GM21825 (cell line): ENCODE data around the gene KCMF1.

Experiments used
- ATAC-seq: cut with Tn5 transposase; IDR thresholded peaks from one replicate; pipeline ENCODE4 v1.9.1; 2021; ENCODE audit warnings: mild to moderate bottlenecking, moderate library complexity; ENCODE audit not compliant: unreplicated experiment

The KCMF1 gene

DNA sequence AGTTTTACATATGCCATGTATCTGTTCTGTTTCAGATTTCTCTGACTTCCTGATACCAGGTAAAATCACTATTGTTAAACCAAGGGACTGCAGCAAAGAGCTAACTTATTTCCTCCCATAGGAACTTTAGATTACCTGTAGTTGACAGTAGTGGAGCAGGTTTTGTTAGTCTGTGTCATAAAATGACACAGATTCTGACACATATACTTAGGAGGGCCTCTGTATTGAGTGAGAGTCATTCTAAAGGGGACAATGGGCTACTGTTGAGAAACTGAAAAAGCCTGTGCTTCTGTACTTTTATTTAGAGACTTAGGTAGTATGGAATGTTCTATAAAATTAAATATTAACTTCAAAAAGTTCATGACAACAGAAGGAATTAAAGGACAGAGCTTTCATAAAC is 48.2 kb downstream of the KCMF1 start:
- no peak for ATAC-seq

DNA sequence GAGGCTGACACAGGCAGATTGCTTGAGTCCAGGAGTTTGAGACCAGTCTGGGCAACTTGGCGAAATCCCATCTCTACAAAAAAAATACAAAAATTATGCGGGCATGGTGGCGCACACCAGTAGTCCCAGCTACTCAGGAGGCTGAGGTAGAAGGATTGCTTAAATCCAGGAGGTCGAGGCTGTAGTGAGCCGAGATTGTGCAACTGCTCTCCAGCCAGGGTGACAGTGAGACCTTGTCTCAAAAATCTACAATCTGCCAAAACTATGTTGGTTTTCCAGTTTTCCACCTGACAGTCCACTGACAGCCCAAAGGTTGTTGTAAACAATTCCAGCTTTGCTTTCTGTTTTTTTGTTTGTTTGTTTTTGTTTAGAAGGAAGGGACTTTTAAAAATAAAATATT is 51.3 kb downstream of the KCMF1 start:
- no peak for ATAC-seq

DNA sequence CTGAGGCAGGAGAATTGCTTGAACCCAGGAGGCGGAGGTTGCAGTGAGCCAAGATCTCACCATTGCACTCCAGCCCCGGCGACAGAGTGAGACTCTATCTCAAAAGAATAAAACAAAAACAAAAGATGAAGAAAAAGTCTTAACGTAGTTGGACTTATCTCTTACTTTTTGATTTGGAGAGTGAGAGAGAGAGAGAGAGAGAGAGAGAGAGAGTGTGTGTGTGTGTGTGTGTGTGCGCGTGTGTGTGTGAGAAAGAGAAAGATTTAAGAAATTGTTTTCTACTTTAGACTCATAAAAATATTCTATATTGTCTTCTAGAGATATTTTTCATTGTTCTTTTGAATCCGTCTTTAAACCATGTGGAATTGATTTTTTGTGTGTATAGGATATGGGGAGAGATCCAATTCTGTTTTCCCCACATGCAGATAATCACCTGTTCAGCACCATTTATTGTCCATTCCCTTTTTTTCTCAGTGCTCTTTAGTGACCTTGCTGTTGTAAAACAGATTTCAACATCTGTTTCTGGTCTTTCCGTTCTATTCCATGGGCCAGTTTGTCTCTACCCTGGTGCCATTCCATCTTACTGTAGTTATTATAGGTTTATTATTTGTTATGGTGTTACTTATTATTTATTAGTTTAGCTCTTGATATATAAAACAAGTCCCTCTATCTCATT is 53.5 kb downstream of the KCMF1 start:
- no peak for ATAC-seq

DNA sequence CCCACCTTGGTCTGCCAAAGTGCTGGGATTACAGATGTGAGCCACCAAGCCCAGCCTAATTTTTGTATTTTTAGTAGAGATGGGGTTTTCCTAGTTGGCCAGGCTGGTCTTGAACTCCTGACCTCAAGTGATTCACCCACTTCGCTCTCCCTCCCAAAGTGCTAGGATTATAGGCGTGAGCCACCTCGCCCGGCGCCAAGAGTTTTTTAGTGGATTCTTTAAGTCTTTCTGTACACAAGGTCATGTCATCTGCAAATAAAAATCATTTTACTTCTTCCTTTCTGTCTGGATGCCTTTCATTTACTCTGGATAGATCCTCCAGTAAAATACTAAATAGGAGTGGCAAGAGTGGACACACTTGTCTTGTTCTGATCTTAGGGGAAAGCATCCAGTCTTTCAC is 61.7 kb downstream of the KCMF1 start:
- ATAC-seq: no peak

DNA sequence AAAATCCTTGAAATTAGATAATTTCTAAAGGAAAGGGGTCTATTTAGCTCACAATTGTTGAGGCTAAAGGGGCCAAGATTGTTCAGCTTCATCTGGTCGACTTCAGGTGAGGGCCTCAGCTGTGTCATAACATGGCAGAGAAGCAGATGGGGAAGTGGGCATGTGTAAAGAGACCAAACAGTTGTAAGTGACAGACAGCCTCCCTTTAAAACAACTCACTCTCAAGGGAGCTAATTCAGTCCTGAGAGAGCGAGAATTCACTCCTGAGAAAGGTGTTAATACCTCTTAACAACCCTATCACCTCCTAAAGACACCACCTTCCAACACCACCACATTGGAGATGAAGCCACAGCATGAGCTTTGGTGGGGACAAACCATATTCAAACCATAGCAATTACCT is 62.4 kb downstream of the KCMF1 start:
- ATAC-seq: no peak

DNA sequence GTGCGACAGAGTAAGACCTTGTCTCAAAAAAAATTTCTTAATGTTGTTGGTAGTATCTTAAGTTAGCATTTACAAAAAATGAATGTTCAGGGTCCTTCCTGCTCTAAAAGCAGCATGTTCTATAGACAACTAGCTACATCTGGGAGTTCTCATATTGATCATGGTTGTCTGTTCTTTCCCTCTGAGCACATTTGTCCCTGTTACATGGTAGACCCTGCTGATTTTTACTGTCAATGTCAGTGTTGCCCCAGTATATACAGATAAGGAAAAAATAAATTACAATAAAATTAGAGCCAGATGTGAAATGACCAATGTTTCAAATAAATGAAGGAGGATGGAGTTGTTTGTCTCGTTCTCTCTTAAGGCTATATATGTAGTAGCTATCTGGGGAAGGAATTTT is 63.2 kb downstream of the KCMF1 start:
- no peak for ATAC-seq

DNA sequence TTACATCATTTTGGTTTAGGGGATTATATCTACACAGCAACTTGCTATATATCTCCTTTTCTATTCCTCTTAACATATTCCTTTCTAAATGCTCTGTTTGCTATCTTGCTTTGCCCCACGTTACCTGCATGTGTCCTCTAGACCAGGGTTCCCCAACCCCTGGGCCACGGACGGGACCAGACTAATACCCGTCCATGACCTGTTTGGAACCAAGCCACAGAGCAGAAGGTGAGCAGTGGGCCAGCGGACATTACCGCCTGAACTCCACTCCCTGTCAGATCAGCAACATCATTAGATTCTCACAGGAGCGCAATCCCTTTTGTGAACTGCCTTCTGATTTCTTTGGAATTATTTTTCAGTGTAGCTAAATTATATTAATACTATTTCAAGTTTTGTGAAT is 66.7 kb downstream of the KCMF1 start:
- no peak for ATAC-seq

DNA sequence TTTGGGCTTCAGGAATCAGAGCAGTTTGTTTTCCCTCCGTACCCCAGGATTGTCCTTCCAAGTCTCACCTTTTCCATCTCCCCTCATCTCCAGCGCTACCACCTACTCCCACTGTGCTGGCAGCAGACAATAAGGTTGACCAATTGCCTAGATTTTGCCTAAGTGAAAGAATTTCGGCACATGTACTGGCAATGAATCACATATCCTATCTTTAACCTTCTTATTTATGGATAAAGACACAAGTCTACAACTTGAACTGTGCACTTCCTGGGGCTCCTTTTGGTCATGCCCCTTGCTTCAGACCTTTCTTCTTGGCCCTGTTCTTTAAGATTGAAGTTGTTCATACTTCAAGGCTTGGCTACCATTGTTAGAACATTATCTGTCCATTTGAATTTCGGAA is 71.4 kb downstream of the KCMF1 start:
- ATAC-seq: no peak

DNA sequence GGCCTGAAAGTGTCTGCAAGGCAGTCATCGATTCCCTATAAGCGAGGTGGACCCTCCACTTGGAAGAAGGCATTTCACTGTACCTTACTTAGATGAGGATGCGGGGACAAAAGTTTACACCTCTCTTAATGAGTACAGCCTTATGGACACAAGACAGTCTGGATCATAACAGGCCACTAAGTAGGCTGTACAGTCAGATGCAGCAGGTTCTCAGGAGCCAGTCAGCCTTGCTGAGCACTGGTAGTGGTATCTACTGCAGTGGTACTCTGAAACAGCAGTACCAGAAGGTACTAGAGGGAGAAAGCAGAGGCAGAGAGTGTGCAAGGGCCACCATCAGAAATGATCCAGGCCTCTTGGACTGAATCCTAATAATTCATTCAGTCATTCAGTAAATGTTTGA is 77.6 kb downstream of the KCMF1 start:
- no peak for ATAC-seq

DNA sequence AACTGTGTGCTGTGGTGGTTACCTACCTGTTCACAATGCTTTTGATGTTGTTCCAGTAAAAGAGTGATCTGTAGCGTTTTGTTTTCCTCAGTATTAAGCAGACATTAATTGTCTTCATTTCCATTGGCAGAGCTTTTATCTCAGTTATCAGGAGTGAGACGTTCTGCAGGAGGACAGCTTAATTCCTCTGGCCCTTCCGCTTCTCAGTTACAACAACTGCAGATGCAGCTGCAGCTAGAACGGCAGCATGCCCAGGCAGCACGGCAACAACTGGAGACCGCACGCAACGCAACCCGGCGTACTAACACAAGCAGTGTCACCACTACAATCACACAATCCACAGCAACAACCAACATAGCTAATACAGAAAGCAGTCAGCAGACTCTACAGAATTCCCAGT is 78.3 kb downstream of the KCMF1 start:
- no peak for ATAC-seq

DNA sequence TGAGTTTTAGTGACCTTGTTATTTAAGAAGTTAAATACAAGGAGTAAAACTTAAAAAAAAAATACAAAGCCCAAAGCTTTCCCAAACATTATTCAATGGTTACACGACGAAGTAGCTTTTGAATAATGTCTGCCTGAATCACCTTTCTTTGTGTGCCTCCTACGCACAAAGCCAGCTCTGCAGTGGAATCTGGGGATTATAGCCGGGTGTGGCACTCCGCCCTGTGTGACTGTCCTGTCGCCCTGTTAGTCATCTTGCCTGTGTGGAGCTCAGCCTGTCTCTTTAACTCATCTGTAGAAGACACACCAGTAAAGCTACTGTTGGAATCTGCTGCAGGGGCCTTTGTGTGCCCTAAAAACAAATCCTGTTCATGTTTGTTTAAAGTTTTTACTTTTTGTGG is 82.8 kb downstream of the KCMF1 start:
- no peak for ATAC-seq

DNA sequence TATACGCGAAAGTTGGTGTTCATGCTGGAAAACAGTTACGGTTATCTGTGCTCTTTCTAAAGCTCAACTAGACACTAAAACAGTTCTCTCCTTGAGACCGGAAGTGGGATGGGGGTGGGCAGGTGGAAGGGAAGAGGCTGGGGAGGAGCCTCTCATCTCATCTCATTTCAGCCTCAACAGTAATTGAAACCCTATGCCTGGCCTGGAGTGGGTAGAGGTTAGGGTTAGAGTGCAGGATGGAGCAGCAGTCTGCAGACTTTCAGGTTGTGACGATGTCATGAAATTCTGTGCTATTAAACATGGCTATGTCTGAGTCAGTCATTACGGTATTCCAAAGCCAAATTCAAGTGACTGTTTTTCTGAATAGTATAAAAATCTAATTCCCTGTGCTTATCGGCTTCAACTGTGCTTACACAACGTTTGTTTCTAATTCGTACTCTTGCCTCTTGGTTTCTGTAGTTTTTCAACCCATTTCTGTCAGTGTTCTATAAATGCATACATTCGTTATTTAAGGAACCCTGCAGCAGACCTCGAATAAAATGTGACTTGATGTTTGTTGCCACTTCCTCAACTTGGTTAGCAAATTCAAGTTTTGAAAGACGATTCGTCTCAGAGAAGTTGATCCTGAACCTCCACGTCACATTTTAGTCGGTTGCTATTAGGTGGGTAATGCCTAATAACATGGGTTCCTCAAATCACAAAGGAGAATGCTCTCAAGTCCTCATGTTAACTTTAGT is 86.4 kb downstream of the KCMF1 start:
- ATAC-seq: no peak

DNA sequence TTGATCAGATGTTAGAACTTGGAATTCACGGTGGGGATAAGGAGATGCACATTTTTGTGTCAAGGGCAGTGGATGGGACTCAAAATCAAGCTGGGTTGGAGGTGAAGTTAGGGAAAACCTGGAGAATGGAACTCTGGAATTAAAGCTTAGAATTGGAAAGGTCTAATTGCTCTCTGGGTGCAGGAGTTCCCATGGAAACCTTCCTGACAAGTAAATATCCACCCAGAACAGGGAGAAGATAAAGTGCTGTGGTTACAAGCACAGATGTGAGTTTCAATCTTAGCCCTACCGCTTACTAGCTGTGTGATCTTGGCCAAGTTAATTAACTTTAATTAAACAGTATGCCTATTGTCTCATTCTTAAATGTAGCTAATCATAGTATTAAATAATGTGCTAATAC is 90.9 kb downstream of the KCMF1 start:
- no peak for ATAC-seq

DNA sequence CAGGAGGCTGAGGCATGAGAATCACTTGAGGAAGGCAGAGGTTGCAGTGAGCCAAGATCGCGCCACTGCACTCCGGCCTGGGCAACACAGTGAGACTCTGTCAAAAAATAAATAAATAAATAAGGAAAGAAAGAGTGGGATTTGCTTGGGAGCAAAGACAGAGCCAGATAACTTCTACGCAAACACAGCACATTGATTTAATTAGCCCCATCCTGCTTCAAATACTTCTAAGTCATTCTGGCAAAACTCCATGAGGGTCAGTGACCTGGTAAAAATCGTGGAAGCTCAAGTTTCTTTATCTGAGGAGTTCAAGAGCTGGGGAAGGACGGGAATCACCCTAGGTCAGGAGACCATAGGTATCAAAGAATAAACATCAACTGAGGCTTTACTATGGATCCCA is 91.6 kb downstream of the KCMF1 start:
- no peak for ATAC-seq

DNA sequence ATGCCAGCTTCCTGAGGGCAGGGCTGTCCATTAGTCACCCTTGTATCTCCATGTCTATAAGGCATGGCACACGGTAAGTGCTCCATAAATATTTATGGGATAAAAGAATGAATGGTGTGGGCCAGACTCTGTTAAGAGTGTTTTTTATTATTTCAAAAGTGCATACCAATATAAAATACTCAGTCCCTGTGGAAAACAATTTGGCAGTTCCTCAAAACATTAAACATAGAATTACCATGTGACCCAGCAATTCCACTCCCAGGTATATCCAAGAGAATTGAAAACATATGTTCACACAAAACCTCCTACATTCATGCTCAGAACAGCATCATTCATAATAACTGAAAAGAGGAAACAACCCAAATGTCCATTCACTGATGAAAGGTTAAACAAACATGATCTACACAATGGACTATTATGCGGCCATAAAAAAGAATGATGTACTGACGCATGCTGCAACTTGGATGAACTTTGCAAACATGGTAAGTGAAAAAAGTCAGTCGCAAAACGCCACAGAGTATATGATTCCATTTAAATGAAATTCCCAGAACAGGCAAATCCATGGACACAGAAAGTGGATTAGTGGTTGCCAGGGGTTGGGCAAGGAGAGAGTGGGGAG is 93.1 kb downstream of the KCMF1 start:
- no peak for ATAC-seq

DNA sequence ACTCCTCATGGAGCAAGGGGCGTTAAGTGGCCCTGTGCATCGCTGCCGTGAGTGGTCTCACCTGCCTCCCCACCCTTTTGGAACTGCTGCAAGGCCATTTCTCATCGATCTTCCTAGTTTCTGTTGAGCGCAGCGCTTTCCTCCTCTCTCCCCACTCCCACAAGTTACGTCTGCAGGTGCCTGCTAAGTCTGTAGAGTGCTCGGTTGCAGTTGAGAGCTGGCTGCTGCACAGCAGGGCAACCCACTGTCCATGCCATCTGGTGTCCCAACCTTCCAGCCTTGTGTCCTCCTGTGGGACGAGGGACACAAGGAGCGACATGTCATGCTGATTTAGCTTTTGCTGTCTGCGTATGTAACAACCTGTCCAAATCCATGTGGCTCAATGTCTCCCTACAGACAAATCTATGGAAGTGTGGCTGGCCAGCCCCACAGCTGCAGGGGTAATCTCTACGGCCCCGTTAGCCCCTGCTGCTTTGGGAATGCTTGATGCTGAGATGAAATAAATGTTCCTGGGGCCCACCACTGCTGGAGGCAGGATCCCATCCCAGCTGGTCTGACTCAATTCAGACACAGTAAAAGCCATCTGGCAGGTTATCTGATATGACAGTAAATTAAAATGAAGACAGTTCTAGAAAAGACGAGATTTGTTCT is 94.1 kb downstream of the KCMF1 start:
- no peak for ATAC-seq

DNA sequence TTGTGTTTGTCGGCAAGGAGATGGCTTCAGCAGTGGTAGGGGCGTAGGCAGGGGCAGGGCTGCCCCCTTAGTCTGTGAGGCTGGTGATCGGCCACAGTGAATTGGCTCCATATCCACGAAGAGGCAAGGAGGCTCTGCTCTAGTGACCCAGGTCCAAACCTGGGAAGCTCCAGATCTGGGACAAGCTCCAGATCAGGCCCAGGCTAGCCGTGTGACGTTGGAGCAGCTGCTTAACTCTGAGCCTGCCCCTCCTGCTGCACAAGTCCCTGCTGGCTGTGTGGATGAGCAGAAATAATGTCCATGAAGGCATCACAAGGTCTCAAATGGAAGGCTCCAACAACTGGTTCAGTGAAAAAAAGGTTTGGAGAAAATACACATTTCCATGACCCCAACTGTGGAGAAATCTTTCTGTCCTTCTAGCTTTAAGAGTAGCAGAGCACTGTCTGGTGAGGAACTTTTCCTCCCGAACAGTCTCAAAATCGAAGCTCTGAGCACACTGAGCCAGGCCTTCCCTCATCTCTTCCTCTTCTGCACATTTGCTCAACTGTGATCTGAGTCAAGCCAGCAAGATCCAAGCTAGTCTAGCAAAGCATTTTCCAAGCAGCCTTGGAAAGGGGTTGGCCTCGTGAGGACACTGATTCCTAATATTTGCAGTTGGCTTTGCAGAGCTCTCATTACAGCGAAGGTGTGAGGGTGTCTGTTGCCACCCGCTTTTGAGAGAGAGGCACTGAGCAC is 95.2 kb downstream of the KCMF1 start:
- ATAC-seq: no peak

DNA sequence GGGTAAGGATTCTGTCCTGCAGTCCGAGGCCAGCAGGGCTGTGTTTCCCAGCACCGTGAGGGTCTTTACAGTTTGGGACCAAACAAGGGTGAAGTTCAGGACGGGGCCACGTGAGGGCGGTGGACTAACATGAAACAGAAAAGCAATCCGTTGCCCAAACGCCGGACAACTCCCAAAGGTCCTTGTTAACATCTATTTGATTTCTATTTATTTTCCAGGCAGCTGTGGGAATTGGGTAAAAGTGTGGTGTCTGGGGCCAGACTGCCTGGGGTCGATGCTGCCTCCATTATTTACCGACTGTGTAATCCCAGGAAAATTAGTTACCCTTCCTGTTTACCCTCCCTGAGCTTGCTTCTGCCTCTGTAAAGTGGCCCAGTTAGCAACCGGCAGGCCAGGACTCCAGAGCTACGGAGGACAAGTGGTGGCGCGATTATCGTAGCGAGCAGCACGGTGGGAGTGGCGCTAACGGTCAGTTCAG is 96.0 kb downstream of the KCMF1 start:
- no peak for ATAC-seq

DNA sequence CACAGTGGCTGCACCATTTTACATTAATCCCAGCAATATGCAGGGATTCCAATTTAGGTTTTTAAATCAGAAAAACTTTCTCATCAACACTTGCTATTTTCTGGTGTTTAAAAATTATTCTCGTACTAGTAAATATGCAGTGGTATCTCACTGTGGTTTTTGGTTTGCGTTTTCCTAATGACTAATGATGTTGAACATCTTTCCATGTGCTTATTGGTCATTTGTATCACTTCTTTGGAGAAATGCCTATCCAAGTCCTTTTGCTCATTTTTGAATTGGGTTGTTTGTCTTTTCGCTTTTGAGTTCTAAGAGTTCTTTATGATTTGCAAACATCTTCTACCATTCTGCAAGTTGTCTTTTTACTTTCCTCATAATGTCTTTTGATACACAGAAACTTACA is 100.1 kb downstream of the KCMF1 start:
- ATAC-seq: no peak

DNA sequence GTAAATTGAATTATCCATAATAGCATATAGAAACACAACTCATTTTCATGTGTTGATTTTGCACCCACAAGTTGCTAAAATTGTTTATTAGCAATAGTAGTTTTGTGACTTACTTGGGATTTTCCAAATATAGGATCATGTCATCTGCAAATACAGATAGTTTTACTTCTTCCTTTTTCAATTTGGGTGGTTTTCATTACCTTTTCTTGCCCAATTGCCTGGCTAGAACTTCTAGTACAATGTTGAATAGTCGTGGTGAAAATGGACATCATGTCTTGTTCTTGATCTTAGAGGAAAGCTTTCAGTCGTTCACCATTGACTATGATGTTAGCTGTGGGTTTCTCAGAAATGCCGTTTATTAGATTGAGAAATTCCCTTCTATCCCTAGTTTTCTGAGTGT is 102.1 kb downstream of the KCMF1 start:
- no peak for ATAC-seq

DNA sequence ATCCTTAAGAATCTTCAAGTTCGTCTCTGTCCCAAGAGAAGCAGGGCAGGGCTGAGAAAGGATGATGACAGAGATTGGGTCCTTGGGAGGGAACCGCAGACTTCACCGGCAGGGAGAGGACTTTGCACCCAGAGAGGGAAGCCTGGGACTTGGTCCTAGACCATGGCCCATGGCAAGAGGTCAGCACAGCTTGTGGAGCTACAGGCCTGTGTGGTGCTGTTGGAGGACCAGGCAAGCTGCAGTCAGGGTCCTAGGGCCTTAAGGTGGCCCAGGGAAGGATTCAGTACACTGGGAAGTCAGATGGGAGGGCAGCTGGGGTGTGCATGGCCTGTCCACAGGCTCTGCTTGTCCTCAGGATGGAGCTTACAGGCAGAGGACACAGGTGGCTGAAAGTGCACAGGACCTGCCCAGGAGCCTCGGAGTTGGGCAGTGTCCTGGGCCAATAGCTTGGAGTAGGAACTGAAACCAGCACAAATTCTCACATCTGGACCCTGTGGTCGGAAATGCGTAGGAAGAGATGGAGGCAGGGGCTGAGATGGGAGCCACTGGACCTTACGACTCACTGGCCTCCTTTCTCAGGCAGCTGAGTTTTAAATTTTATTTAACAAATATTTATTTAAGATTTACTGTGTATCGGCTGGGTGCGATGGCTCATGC is 105.8 kb downstream of the KCMF1 start:
- ATAC-seq: no peak
